ENCODE results near the gene ZNF613.
A peak's percentile ranks its signal among the peaks of the same experiment; 100 is the strongest.
"Not testable (repeated sequence)": the region's sequence is repeated elsewhere in the genome, so short reads cannot be mapped to it uniquely, and the experiment has no call there.

ZNF613 gene

GRCh38 chr19:51944798-51945552 is 17.7 kb downstream of the ZNF613 start:
- DNase-seq, result no peak

GRCh38 chr19:51946602-51947001 is 19.3 kb downstream of the ZNF613 start:
- DNase-seq, result no peak

- DNase-seq, result no peak
Observed at GRCh38 chr19:51948975-51949374, 21.7 kb downstream of the ZNF613 start.

GRCh38 chr19:51957846-51958245 is 30.6 kb downstream of the ZNF613 start:
- not testable (repeated sequence) for DNase-seq

DNA sequence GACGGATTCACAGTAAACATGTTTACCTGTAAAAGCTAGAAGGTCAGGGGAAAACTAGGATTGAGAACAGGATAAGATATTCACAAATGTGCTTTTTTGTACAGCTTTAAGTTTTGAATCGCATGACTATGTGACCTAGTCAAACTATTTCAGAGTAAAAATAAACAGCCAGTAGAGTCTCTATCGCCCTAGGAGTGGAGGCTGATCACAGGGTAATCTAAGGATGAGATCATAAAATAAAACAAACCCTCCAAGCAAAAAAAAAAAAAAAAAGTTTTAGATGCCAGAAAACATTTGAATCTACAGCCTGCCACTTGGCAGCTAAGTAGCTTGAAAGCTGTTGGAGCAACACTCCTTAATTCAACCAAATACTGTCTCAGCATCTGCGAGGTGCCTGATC is 32.5 kb downstream of the ZNF613 start:
- DNase-seq, result no peak

DNA sequence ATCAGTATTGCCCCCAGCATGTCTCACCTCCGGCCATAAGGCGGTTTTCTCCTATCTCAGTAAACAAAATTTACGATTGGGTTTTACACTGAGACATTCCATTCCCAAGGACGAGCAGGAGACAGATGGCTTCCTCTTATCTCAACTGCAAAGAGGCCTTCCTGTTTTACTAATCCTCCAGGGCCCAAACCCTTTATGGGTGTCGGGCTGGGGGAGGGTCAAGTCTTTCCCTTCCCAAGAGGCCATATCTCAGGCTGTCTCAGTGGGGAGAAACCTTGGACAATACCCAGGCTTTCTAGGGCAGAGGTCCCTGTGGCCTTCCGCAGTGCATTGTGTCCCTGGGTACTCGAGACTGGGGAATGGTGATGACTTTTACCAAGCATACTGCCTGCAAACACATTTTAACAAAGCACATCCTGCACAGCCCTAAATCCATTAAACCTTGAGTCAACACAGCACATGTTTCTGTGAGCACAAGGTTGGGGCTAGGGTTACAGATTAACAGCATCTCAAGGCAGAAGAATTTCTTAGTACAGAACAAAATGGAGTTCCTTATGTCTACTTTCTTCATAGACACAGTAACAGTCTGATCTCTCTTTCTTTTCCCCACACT is 33.5 kb downstream of the ZNF613 start:
- DNase-seq, result not testable (repeated sequence)

DNA sequence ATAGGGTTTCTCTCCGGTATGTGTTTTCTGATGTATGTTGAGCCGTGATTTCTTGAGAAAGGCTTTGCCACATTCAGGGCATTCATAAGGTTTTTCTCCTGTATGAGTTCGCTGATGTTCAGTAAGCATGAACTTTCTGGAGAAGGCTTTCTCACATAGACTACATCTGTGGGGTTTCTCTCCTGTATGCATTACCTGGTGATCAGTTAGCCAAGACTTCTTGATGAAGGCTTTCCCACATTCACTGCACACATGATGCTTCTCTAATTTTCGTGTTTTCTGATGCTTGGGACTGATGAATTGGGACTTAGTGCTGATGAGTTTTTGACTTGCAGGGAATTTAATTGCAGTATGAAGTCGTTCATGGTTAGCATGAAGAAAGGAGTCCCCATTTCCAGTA is 38.3 kb downstream of the ZNF613 start:
- no peak for DNase-seq

DNA sequence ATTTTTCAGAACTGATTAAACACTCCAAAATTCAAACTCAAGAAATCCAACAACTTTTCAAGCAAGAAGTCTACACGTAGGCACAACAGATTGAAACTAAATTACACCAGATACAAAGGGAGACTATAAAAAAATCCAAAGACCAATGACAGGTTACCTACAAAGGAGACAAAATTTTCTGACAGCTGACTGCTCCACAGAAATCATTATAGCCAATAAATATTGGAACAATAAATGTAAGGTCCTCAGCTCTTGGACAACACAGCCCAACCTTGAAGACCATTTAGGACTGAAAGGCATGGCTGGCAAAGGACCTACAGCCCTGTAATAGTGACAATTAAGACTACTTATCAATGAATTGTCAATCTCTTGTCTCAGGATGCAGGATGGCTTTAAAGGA is 43.4 kb downstream of the ZNF613 start:
- DNase-seq, result no peak

DNA sequence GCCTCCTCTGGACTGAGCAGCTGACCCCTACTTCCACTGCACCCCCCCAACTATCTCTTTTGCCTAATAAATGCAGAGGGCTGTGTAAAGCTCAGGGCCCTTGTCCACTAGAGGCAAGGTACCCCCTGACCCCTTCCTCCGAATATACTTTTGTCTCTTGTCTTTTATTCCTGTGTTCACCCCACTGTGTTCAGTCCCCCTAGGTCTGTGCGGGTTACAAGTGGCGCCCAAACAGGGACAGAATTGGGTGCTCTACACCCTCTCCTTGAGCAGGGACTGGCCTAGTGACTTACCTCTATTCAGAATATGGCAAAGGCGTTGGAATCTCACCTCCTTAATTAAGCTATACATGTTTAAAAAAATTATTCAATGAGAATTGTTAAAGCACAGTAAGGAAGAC is 44.4 kb downstream of the ZNF613 start:
- DNase-seq, result no peak

DNA sequence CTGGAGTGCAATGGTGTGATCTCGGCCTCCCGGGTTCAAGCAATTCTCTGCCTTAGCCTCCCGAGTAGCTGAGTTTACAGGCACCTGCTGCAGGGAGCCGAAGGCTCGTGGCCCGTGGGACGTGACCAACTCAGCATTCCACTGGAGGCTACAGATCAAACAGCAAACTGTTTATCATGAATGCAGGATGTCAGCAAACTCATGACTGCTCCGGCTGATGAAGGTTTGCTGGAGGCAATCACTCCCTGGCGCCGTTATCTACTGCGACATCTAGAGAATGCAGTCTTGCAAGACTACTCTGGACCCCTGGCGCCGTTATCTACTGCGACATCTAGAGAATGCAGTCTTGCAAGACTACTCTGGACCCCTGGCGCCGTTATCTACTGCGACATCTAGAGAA is 48.5 kb downstream of the ZNF613 start:
- DNase-seq, result not testable (repeated sequence)

DNA sequence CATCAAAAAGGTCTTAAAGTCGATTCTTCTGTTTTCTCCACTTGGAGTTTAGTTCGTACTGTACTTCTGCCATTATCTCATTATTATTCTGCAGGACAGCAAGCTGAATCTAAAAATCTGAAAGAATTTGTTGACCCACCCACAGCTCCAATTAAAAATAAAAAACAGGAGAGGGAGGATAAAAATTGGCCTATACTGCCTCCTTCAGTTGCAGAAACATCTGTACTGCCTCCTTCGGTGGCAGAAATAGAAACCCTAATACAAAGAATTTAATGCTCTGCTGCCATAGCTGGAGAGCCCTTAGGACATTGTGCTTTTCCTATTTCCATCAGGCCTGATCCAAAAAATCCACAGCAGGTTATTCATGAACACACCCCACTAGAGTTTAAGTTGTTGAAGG is 49.6 kb downstream of the ZNF613 start:
- no peak for DNase-seq

DNA sequence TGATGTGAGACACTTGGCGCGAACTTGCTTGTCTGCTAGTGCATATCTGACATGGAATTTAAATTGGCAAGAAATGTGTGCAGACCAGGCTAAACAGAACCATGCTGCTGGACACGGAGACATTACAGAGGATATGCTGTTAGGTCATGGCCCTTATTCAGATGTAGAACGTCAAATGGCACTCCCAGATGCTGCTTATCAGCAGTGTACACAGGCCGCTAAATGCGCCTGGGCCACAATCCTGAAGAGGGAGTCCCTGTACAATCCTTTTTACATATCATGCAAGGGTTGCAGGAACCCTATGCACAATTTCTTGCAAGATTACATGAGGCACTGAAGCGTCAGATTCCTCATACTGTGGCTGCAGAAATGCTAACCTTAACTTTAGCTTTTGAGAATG is 50.1 kb downstream of the ZNF613 start:
- no peak for DNase-seq

GRCh38 chr19:51978882-51979281 is 51.6 kb downstream of the ZNF613 start:
- DNase-seq, result no peak

DNA sequence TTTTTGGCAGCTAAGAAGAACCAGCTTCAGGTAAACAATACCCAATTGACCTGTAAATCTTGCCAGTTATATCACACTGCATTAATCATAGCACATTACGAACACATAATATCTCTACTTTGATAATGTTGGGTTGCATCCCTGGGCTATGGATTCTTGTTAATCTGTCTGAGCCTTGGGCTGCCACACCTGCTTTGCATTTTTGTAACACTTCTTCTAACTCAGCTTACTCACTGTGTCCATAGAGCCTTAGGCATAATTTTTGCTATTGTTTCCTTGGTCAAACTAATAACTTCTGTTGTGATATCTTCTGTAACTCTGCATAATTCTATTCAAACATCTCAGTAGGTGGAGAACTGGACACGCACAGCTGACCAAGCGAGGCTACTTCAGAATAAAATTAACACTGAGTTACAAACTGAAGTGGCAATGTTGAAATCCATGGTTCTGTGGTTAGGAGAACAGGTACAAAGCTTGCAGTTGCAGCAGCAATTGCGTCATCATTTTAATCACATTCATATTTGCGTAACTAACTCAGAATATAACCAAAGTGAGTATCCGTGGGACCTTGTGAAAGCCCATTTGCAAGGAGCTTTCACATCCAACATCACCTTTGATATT is 53.0 kb downstream of the ZNF613 start:
- no peak for DNase-seq

- DNase-seq, result not testable (repeated sequence)
Observed at GRCh38 chr19:51980926-51981325, 53.7 kb downstream of the ZNF613 start.

DNA sequence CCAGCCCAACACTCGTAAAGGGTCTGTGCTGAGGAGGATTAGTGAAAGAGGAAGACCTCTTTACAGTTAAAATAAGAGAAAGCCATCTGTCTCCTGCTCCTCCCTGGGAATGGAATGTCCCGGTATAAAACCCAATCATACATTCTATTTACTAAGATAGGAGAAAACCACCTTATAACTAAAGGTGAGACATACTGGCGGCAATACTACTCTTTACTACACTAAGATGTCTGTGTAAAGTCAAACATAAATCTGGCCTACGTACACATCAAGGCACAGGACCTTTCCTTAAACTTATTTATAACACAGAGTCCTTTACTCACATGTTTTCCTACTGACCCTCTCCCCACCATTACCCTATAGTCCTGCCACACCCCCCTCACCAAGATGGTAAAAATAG is 56.1 kb downstream of the ZNF613 start:
- DNase-seq, result no peak

- DNase-seq, result peak; percentile 96
Observed at GRCh38 chr19:51986309-51987291, 59.3 kb downstream of the ZNF613 start, which contains the start of gene ZNF350. Gene ZNF350, minus strand, starts transcription at chr19:51986840. Its CDS starts 12,480 bp downstream, at chr19:51974360.

GRCh38 chr19:51993422-51993821 is 66.2 kb downstream of the ZNF613 start:
- DNase-seq, result no peak

DNA sequence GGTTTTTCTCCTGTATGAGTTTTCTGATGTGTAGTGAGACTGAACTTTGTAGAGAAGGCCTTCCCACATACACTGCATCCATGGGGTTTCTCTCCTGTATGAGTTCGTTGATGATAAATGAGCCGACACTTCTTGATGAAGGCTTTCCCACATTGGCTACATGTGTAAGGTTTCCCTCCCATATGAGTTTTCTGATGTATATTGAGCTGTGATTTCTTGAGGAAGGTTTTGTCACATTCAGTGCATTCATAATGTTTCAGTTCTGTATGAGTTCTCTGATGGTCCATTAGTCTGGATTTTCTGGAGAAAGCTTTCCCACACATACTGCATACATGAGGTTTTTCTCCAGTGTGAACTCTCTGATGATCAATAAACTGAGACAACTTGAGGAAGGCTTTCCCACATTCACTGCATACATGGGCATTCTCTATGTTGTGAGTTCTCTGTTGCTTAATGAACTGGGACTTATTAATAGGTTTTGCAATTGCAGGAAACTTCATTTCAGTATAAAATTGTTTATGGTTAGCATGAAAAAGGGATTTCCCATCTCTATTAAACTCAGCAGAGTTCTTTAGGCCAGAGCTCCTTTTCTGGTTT is 66.9 kb downstream of the ZNF613 start:
- DNase-seq, result no peak

Data from NCI-H1105 treated with DMSO at 0.1 percent for 48 hours (cell line).